GM12878 (cell line): ENCODE measurements around the gene SVBP.

Source experiments
- CBX5 ChIP-seq: sonication (generic); IDR thresholded peaks from 2 replicates; pipeline ENCODE4 v1.6.1; 2016; ENCODE audit warnings: low read depth, moderate library complexity, mild to moderate bottlenecking, inconsistent platforms
- CEBPB ChIP-seq, 2 experiments: fragments of 150-350 bp in 1 of 2; IDR thresholded peaks; 2 replicates each; pipeline ENCODE4 v1.6.1; 2012 to 2014; ENCODE audit warnings: low read depth in 2 of 2, low read length in 2 of 2, borderline replicate concordance in 1 of 2, inconsistent platforms in 1 of 2
- EP300 ChIP-seq, 2 experiments: fragments of 150-350 bp in 1 of 2; IDR thresholded peaks; 2 replicates each; pipeline ENCODE4 v1.6.1; 2011 to 2012; ENCODE audit warnings: low read depth in 2 of 2, low read length in 2 of 2, borderline replicate concordance in 1 of 2, improper control_type of control experiment in 1 of 2, inconsistent platforms in 1 of 2; ENCODE audit not compliant: control insufficient read depth in 1 of 2
- POLR2A ChIP-seq: IDR thresholded peaks from 2 replicates; pipeline ENCODE4 v1.6.1; 2011; ENCODE audit warnings: low read depth, mild to moderate bottlenecking, low read length
- POLR2AphosphoS5 ChIP-seq: IDR thresholded peaks from 2 replicates; pipeline ENCODE4 v1.6.1; 2011; ENCODE audit warnings: mild to moderate bottlenecking, low read length, inconsistent platforms
- RAD51 ChIP-seq: fragments of 450-650 bp; IDR thresholded peaks from 2 replicates; pipeline ENCODE4 v1.6.1; 2016; ENCODE audit warnings: moderate library complexity, mild to moderate bottlenecking, inconsistent platforms
- SP1 ChIP-seq: IDR thresholded peaks from one replicate; pipeline ENCODE4 v1.6.1; 2011; ENCODE audit warnings: low read depth, low read length
- SRF ChIP-seq, 2 experiments: IDR thresholded peaks; 2 replicates each; pipeline ENCODE4 v1.6.1; 2011; ENCODE audit warnings: low read depth in 2 of 2, low read length in 2 of 2, mild to moderate bottlenecking in 1 of 2, moderate library complexity in 1 of 2
- TCF7 ChIP-seq: IDR thresholded peaks from 2 replicates; pipeline ENCODE4 v1.6.1; 2014; ENCODE audit warnings: antibody characterized with exemption, borderline replicate concordance
- TF ChIP-seq, protein P1 (sequence below): IDR thresholded peaks from 2 replicates; pipeline ENCODE4 v1.6.1; 2012; ENCODE audit warnings: mild to moderate bottlenecking, low read depth, low read length

DNA sequence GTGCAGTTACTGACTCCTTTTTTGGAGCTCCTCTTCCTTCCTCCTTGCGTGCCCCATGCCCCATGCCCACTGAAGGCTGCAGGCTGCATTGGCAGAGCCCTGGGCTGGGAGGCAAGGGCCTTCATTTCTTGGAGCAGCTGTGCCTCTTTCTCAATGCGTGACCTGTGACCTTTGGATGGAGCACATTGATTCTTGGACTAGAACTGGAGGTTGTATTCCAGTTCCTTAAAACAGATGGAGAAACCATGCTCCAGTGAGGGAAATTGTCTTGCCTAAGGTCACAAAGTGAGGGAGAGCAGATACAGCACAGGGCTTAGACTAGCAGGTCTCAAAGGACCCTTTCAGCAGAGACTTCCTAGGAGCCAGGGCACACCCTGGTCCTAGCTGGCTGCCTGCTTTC, 23.4 kb downstream of the SVBP start:
- TF ChIP-seq SRF (IDR thresholded peaks at IDR 0.05; ENCODE audit: low read depth in 2 of 2, low read length in 2 of 2) (no peak), POLR2AphosphoS5 (no peak), RAD51 (no peak), CBX5 (no peak), TCF7 (no peak), EP300 (IDR thresholded peaks at IDR 0.05; ENCODE audit: borderline replicate concordance in 1 of 2, control insufficient read depth in 1 of 2, low read depth in 2 of 2, low read length in 2 of 2) (no peak), SP1 (no peak), POLR2A (no peak), CEBPB (IDR thresholded peaks at IDR 0.05; ENCODE audit: borderline replicate concordance in 1 of 2, low read depth in 2 of 2, low read length in 2 of 2) (no peak)
- TF ChIP-seq, protein P1, sequence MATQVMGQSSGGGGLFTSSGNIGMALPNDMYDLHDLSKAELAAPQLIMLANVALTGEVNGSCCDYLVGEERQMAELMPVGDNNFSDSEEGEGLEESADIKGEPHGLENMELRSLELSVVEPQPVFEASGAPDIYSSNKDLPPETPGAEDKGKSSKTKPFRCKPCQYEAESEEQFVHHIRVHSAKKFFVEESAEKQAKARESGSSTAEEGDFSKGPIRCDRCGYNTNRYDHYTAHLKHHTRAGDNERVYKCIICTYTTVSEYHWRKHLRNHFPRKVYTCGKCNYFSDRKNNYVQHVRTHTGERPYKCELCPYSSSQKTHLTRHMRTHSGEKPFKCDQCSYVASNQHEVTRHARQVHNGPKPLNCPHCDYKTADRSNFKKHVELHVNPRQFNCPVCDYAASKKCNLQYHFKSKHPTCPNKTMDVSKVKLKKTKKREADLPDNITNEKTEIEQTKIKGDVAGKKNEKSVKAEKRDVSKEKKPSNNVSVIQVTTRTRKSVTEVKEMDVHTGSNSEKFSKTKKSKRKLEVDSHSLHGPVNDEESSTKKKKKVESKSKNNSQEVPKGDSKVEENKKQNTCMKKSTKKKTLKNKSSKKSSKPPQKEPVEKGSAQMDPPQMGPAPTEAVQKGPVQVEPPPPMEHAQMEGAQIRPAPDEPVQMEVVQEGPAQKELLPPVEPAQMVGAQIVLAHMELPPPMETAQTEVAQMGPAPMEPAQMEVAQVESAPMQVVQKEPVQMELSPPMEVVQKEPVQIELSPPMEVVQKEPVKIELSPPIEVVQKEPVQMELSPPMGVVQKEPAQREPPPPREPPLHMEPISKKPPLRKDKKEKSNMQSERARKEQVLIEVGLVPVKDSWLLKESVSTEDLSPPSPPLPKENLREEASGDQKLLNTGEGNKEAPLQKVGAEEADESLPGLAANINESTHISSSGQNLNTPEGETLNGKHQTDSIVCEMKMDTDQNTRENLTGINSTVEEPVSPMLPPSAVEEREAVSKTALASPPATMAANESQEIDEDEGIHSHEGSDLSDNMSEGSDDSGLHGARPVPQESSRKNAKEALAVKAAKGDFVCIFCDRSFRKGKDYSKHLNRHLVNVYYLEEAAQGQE = no peak
